ENCODE results near the gene PCDHB16. TPM values are rescaled to one million over a fixed set of nuclear protein-coding genes. Genes with fewer than 3 reads are reported as not detected.
"Not testable (repeated sequence)": the region's sequence is repeated elsewhere in the genome, so short reads cannot be mapped to it uniquely, and the experiment has no call there.

Gene PCDHB16
- total RNA-seq, 4 donors from 2014 or later = 0.55 to 3.2 (median 1.9) TPM

- 8 to 13% methylated on average over 10 of the region's 10 CpGs for WGBS, 2 donors
- TF ChIP-seq POLR2A (IDR thresholded peaks at IDR 0.05) = no peak
- TF ChIP-seq, protein P1, sequence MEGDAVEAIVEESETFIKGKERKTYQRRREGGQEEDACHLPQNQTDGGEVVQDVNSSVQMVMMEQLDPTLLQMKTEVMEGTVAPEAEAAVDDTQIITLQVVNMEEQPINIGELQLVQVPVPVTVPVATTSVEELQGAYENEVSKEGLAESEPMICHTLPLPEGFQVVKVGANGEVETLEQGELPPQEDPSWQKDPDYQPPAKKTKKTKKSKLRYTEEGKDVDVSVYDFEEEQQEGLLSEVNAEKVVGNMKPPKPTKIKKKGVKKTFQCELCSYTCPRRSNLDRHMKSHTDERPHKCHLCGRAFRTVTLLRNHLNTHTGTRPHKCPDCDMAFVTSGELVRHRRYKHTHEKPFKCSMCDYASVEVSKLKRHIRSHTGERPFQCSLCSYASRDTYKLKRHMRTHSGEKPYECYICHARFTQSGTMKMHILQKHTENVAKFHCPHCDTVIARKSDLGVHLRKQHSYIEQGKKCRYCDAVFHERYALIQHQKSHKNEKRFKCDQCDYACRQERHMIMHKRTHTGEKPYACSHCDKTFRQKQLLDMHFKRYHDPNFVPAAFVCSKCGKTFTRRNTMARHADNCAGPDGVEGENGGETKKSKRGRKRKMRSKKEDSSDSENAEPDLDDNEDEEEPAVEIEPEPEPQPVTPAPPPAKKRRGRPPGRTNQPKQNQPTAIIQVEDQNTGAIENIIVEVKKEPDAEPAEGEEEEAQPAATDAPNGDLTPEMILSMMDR (IDR thresholded peaks at IDR 0.05) = no peak
- intact Hi-C loops (cut with DNase I; ENCODE audit: low total_unique reads) = no loop called here
- no peak for DNase-seq (ENCODE audit: low spot score in 2 of 2)
- no peak within 1 kb of the TSS for H3K4me3 ChIP-seq (ENCODE audit: low read depth, poor library complexity, severe bottlenecking)
Measured at GRCh38 chr5:141192110-141192725, 10.0 kb downstream of the PCDHB16 start, which contains the start of gene PCDHB10. TSS of gene PCDHB10 (plus strand) at chr5:141192353. CDS start at chr5:141192553, 200 bp downstream.

- DNase-seq (ENCODE audit: low spot score in 2 of 2); H3K4me3 ChIP-seq (ENCODE audit: low read depth, poor library complexity, severe bottlenecking); intact Hi-C loops (cut with DNase I; ENCODE audit: low total_unique reads): not testable (repeated sequence)
- WGBS, 2 donors = 22 to 39% methylated on average over 7 to 22 of the region's 37 CpGs
Measured at GRCh38 chr5:141194332-141194731, 12.1 kb downstream of the PCDHB16 start.

DNA sequence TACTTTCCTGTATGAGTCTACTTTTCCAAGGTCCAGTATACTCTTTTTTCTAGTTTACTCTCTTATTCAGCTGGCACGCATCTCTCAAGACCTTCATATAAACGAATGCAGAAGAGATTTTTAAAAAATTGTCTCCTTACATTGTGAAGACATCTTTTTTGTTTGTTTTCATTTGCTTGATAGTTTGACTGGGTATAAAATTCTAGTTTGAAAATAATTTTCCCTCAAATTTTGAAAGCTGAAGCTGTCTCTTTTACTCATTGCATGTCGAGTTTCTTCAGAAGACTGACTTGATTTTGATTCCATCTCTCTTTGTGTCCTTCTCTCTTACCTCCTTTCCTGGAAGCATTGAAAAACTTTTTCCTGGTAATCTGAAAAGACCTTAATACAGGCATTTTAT is 14.2 kb downstream of the PCDHB16 start:
- TF ChIP-seq, protein P1 (IDR thresholded peaks at IDR 0.05) = no peak
- no peak for TF ChIP-seq POLR2A (IDR thresholded peaks at IDR 0.05)
- no peak for DNase-seq (ENCODE audit: low spot score in 2 of 2)
- whole genome bisulfite sequencing, 2 donors = 50 to 51% methylated on average over 3 of the region's 3 CpGs
- intact Hi-C loops (cut with DNase I; ENCODE audit: low total_unique reads) = no loop called here
- H3K4me3 ChIP-seq (ENCODE audit: low read depth, poor library complexity, severe bottlenecking) = no peak overlapping the region

DNA sequence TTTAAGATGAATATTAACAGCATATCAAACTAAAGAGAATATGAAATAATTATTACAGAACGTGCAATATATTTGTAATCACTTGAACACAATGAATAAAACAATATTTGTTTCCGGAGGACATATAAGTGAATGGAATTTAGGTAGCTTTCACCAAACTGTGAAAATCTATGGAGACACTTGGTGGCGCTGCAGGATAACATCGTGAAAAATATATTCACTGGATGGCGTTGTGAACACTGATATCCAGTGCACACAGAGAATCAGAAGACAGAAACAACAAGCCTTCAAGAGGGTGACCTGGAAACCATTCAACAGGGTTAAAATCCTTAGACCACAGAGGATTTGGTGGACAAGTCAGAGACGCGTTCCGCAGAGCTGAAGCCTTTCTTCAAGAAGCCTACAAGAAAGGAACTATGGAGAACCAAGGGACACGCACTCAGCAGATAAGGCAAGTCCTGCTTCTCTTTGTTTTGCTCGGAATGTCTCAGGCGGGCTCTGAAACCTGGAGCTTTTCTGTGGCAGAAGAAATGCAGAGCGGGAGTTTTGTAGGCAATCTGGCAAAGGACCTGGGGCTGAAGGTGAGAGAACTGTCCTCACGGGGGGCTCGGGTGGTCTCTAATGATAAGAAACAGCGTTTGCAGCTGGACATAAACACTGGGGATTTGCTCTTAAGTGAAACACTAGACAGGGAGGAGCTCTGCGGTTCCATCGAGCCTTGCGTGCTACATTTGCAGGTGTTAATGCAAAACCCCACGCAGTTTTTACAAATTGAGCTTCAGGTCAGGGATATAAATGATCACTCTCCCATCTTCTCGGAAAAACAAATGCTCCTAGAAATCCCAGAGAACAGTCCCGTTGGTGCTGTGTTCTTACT is 17.4 kb downstream of the PCDHB16 start, which contains the start of gene PCDHB11:
TSS of gene PCDHB11 (plus strand) at position 269 of the 877 bp plus-strand sequence. CDS start at position 417, 148 bp downstream.
- TF ChIP-seq, protein P1 (IDR thresholded peaks at IDR 0.05) = no peak
- no peak for TF ChIP-seq POLR2A (IDR thresholded peaks at IDR 0.05)
- H3K4me3 ChIP-seq (ENCODE audit: low read depth, poor library complexity, severe bottlenecking) = no peak within 1 kb of the TSS
- no peak for DNase-seq (ENCODE audit: low spot score in 2 of 2)
- 37 to 50% methylated on average over 21 of the region's 21 CpGs for WGBS, 2 donors
- intact Hi-C loops (cut with DNase I; ENCODE audit: low total_unique reads) = no loop called here

GRCh38 chr5:141201126-141201525 is 18.9 kb downstream of the PCDHB16 start:
- WGBS, 2 donors = 29 to 39% methylated on average over 14 to 17 of the region's 38 CpGs
- intact Hi-C loops (cut with DNase I; ENCODE audit: low total_unique reads); H3K4me3 ChIP-seq (ENCODE audit: low read depth, poor library complexity, severe bottlenecking); DNase-seq (ENCODE audit: low spot score in 2 of 2): not testable (repeated sequence)

- intact Hi-C loops (cut with DNase I; ENCODE audit: low total_unique reads); DNase-seq (ENCODE audit: low spot score in 2 of 2); H3K4me3 ChIP-seq (ENCODE audit: low read depth, poor library complexity, severe bottlenecking): not testable (repeated sequence)
- WGBS, 2 donors = 37 to 39% methylated on average over 18 of the region's 35 CpGs
Measured at GRCh38 chr5:141201646-141202045, 19.5 kb downstream of the PCDHB16 start.

DNA sequence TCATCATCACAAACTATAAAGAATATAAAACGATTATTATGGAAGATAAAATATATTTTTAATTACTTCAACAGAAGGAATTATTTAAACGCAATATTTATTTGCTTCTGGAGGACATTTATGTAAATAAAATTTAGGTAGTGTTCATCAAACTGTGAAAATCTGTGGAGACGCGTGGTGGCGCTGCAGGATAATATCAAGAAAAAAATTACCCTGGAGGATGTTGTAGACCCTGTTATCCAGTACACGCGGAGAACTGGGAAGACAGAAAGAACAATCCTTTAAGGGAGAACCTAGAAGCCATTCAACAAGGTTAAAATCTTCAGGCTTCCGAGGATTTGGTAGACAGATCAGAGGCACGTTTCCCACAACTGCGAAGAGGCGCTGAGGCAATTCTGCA is 26.3 kb downstream of the PCDHB16 start, which contains the start of gene PCDHB12:
TSS of gene PCDHB12 (plus strand) at position 242 of the 400 bp plus-strand sequence. CDS start 189 bp downstream, outside the sequence.
- no peak for DNase-seq (ENCODE audit: low spot score in 2 of 2)
- no peak for TF ChIP-seq POLR2A (IDR thresholded peaks at IDR 0.05)
- TF ChIP-seq, protein P1 (IDR thresholded peaks at IDR 0.05) = no peak
- H3K4me3 ChIP-seq (ENCODE audit: low read depth, poor library complexity, severe bottlenecking) = no peak within 1 kb of the TSS
- WGBS, 2 donors = 22 to 31% methylated on average over 11 of the region's 11 CpGs
- intact Hi-C loops (cut with DNase I; ENCODE audit: low total_unique reads) = no loop called here

DNA sequence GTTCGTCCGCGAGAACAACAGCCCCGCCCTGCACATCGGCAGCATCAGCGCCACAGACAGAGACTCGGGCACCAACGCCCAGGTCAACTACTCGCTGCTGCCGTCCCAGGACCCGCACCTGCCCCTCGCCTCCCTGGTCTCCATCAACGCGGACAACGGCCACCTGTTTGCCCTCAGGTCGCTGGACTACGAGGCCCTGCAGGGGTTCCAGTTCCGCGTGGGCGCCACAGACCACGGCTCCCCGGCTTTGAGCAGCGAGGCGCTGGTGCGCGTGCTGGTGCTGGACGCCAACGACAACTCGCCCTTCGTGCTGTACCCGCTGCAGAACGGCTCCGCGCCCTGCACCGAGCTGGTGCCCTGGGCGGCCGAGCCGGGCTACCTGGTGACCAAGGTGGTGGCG is 28.1 kb downstream of the PCDHB16 start:
- intact Hi-C loops (cut with DNase I; ENCODE audit: low total_unique reads); H3K4me3 ChIP-seq (ENCODE audit: low read depth, poor library complexity, severe bottlenecking); DNase-seq (ENCODE audit: low spot score in 2 of 2): not testable (repeated sequence)
- 34 to 35% methylated on average over 15 to 17 of the region's 39 CpGs for WGBS, 2 donors

- intact Hi-C loops (cut with DNase I; ENCODE audit: low total_unique reads); DNase-seq (ENCODE audit: low spot score in 2 of 2); H3K4me3 ChIP-seq (ENCODE audit: low read depth, poor library complexity, severe bottlenecking): not testable (repeated sequence)
- WGBS, 2 donors = 30 to 31% methylated on average over 3 to 19 of the region's 27 CpGs
Measured at GRCh38 chr5:141210849-141211248, 28.7 kb downstream of the PCDHB16 start.
